Measurements from ENCODE around the gene ZNF556. TPM values are rescaled to one million over a fixed set of nuclear protein-coding genes. Genes with fewer than 3 reads are reported as not detected.

Gene ZNF556
- not detected for total RNA-seq (ENCODE audit: unreplicated experiment)
- long read RNA-seq = 0 reads

- Mint-ChIP-seq H3K9me3 (ENCODE audit: unreplicated experiment) (peaks cover 15% of the 10 kb centered on the region), H3K27me3 (ENCODE audit: unreplicated experiment) (peaks cover 5% of the 10 kb centered on the region), H3K4me3 (ENCODE audit: unreplicated experiment) (no peak within 1 kb of the TSS), H3K4me1 (ENCODE audit: low read depth, unreplicated experiment) (no peaks in the 10 kb centered on the region), H3K36me3 (ENCODE audit: unreplicated experiment) (peaks cover 9% of the 10 kb centered on the region), H3K27ac (ENCODE audit: unreplicated experiment) (no peak within 1 kb of the TSS)
- DNase-seq = no peak
- TF ChIP-seq CTCF (IDR thresholded peaks at IDR 0.05; ENCODE audit: partially characterized antibody, unreplicated experiment) = no peak
Measured at GRCh38 chr19:2867025-2867991, at the start of gene ZNF556. Gene ZNF556 (plus strand): TSS chr19:2867335. CDS start chr19:2867422, 87 bp downstream.

DNA sequence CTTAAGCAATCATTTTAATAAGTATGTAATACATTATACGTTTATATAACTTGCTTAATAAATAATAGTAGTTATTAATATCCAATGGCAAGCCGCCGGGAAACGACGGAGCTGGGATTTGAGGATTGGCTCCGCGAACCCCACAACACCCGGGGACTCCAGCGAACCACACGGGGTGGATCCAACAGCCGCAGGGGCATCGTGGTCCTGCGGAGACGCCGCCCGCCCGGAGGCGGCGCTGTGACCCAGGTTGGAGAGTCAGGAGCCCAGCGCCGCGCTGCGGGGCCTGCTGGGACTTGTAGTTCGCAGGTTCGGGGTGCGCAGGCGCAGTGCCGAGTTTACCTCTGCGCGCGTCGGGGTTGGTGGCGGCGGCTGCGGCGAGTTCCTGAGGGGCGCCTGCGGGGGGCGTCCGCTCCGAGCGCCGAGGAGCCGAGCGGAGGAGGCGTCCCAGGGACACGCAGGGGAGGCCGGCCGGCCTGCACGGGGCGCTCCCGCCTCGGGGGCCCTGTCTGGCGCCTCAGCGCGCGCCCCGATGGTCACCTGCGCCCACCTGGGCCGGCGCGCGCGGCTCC lies 47.5 kb upstream of the ZNF556 start, which contains the start of gene ZNF554:
Gene ZNF554, plus strand, starts transcription at position 329 of the 572 bp plus-strand sequence. Its CDS starts 204 bp downstream, at position 533.
- no peak within 1 kb of the TSS for H3K27ac Mint-ChIP-seq (ENCODE audit: unreplicated experiment)
- H3K9me3 Mint-ChIP-seq (ENCODE audit: unreplicated experiment) = peaks cover 8% of the 10 kb centered on the region
- peaks cover 4% of the 10 kb centered on the region for H3K36me3 Mint-ChIP-seq (ENCODE audit: unreplicated experiment)
- DNase-seq = peak; percentile 99
- no peaks in the 10 kb centered on the region for H3K27me3 Mint-ChIP-seq (ENCODE audit: unreplicated experiment)
- no peaks in the 10 kb centered on the region for H3K4me1 Mint-ChIP-seq (ENCODE audit: low read depth, unreplicated experiment)
- peak; percentile 92 for TF ChIP-seq CTCF (IDR thresholded peaks at IDR 0.05; ENCODE audit: partially characterized antibody, unreplicated experiment)
- peak within 1 kb of the TSS; percentile 91 for H3K4me3 Mint-ChIP-seq (ENCODE audit: unreplicated experiment)

GRCh38 chr19:2820112-2820702 lies 46.9 kb upstream of the ZNF556 start:
- H3K36me3 Mint-ChIP-seq (ENCODE audit: unreplicated experiment) = peaks cover 6% of the 10 kb centered on the region

DNA sequence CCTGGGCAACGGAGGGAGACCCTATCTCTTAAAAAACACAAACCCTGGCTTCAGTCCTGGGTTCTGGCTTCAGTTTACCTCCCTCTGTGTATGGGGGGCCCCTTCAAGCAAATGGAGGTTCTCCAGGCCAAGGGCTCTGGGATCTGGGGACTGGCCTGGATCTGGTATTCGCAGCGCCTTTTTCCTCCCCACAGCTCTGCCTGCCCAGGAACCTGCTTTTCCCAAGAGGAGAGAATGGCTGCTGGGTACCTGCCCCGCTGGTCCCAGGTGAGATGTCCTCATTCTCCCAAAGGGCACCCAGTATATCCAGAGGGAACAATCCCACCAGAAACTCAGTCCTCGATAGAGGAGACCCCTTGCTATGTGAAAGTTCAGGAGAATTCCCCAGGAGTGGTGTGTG lies 44.3 kb upstream of the ZNF556 start:
- Mint-ChIP-seq H3K27me3 (ENCODE audit: unreplicated experiment) (no peaks in the 10 kb centered on the region), H3K36me3 (ENCODE audit: unreplicated experiment) (peaks cover 20% of the 10 kb centered on the region), H3K9me3 (ENCODE audit: unreplicated experiment) (peaks cover 11% of the 10 kb centered on the region), H3K4me1 (ENCODE audit: low read depth, unreplicated experiment) (no peaks in the 10 kb centered on the region), H3K4me3 (ENCODE audit: unreplicated experiment) (no peak overlapping the region), H3K27ac (ENCODE audit: unreplicated experiment) (no peak overlapping the region)
- DNase-seq = no peak
- TF ChIP-seq CTCF (IDR thresholded peaks at IDR 0.05; ENCODE audit: partially characterized antibody, unreplicated experiment) = no peak

More at GRCh38 chr19:2820112-2820702, 46.9 kb upstream of the ZNF556 start:
- Mint-ChIP-seq H3K27ac (ENCODE audit: unreplicated experiment) (no peak overlapping the region), H3K4me1 (ENCODE audit: low read depth, unreplicated experiment) (no peaks in the 10 kb centered on the region), H3K4me3 (ENCODE audit: unreplicated experiment) (peak overlapping the region; percentile 91), H3K27me3 (ENCODE audit: unreplicated experiment) (no peaks in the 10 kb centered on the region), H3K9me3 (ENCODE audit: unreplicated experiment) (peaks cover 8% of the 10 kb centered on the region)
- no peak for TF ChIP-seq CTCF (IDR thresholded peaks at IDR 0.05; ENCODE audit: partially characterized antibody, unreplicated experiment)
- DNase-seq = peak; percentile 49

Data from glutamatergic neuron (in vitro differentiated cells).